GM18517 (cell line): Measurements from ENCODE around the gene QSOX2.
"Not testable (repeated sequence)": the region's sequence is repeated elsewhere in the genome, so short reads cannot be mapped to it uniquely, and the experiment has no call there.

Experiments used
- ATAC-seq: cut with Tn5 transposase; IDR thresholded peaks from one replicate; pipeline ENCODE4 v1.9.1; 2021; ENCODE audit warnings: mild to moderate bottlenecking, moderate library complexity; ENCODE audit not compliant: unreplicated experiment

QSOX2 gene

DNA sequence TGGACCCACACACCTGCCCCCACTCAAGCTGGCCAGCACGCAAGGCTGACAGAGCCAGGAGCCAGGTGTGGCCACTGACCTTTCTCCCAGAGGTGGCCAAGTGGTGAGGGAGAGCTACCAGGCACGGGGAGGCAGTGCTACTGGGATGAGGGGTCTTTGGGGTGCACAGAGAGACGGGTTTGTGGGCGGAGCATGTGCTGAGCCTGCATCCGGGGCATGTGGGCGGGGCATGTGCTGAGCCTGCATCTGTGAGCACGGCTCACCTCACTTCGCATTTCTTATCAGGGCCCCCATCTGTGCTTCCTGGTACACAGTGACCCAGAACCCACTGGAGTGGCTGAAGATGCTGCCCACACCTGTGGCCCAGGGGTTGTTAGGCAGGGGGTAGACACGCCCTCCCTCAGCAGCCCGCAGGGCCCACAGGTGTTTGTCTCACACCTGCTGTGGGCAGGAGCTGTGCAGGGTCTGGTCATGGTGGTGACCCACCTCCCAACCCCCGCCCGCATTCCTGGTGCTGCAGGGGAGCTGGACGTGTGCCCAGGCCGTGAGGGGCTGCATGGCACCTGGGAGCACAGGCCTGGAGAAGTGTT lies 36.8 kb upstream of the QSOX2 start:
- ATAC-seq, result no peak

DNA sequence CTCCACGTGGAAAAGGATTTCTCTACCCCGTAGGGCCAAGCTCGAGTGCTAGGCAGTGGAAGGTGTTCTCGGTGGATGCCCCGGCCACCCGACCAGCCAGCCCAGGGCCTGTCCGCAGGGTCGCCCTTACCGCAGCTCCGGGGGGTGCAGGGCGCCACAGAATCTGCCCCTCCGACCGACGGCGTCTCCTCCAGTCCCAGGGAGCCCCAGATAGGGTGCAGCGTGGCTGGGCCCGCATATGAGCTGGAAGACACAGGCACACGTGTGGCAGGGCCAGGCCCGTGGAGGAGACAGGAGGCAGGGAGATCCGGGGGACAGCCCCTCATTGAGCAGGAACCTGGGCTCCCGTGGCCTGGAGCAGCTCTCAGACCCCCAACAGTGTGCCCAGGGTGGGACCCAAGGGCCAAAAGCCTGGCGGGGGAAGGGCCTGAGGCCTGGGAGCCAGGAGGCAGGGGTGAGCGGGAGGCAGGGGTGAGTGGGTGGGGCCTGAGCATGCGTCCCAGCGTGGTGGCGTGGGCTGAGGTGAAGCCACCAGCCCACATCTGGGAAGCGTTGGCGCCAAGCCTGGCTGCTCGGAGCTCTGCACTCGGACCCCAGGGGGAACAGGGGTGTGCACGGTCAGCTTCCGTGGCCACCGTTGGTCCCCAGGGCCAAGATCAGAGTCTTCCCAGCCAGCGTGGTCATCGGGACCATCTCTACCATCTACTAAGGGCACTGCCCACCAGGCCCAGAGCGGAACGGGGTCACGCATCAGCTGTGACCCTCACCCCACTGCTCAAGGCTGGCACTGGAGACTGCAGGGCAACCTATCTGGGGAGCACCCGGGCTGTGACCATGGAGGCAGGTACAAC lies 36.0 kb upstream of the QSOX2 start:
- ATAC-seq, result no peak

DNA sequence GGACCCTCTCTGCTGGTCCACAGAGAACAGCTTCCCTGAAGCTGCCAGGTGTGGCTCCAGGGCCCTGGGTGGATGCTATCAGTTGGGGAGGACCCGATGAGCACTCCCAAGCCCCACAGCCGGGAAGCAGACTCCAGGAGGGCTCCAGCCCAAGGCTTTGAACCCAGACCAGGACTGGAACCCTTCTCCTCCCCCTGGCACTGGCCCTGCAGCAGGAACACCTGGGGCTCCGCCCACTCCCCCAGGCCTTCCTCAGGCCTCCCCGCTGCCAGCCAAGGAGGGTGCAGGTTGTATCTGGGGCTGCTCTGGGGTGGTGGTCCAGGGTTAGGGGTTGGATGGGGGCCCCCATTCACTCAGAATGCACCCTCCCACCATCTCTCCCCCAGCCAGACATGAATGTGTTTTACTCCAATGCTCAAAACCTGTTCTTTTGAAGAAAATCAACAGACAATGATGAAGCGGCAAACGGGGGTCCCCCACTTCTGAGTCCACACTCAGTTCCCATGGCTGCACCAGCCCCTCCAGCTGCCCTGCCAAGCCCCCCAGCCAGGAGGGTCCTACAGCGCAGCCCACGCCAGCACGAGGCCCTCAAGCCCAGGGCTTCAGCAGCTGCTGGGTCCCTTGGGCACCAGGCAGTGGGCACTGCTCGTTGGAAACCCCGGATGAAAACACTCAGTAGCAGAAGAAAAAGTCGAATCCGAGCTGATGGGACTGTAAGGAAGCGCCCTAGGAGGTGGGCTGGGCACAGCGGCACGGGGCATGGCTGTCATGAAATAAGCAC lies 35.1 kb upstream of the QSOX2 start:
- ATAC-seq, result no peak

DNA sequence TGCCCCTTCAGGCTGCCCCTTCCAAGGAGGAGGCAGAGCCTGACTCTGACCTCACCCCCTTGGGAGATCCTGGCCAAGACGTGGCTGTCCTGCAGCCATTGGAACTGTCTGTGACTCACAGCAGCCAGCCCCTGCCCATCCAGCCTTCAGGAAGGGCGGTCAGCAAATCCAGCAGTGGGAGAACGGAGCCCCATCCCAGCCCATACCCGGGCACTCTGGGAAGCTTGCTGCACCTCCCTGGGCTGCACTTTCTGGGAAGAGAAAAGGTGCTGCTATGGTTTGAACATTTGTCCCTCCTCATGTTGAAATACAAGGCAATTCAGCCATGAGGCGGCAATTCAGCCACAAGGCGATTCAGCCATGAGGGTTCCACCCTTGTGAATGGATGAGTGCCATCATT lies 33.9 kb upstream of the QSOX2 start:
- no peak for ATAC-seq

DNA sequence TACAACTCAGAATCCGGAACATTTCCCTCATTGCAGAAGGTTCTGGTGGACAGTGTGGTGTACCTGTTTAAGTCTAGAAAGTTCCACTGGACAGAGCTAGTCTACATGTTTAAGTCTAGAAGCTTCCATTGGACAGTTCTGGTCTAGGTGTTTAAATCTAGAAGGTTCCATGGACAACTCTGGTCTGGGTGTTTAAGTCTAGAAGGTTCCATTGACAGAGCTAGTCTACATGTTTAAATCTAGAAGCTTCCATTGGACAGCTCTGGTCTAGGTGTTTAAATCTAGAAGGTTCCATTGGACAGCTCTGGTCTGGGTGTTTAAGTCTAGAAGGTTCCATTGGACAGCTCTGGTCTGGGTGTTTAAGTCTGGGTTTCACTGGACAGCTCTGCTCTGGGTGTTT lies 33.3 kb upstream of the QSOX2 start:
- ATAC-seq, result no peak

DNA sequence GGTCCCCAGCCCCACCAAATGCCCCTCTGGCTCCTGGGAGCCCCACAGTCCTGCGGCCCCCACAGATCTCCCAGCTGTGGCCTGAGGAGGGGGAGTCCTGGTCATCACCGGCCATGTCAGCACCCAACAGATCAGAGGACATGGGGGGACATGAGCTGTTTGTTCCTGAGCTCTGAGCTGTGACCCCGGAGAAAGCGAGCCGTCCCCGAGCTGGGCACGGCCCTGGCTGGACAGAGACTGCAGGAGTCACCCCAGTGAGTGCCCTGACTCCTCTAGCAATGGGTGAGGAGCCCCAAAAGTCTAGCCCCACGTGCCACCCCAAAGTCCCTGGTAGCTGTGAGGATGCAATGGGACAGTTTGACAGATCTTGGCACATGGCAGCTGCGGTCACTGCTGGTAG lies 32.6 kb upstream of the QSOX2 start:
- ATAC-seq, result no peak

DNA sequence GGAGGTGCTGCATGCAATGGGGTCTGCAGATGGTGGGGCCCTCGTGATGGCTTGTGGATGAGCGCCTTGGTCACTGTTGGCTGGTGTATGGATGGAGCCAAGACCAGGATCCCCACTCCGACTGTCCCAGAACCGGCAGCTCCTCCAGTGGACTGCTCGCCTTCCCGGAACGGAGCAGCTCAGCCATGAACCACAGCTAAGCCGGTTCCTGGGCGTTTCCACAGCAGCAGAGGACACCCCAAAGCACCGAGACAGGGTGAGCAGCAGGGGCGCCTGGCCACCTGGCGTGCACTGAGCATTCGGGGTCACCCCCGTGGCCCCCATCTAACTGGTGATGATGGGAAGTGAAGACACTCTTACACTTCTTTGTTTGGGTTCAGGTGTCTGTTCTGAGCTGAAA lies 32.1 kb upstream of the QSOX2 start:
- no peak for ATAC-seq

DNA sequence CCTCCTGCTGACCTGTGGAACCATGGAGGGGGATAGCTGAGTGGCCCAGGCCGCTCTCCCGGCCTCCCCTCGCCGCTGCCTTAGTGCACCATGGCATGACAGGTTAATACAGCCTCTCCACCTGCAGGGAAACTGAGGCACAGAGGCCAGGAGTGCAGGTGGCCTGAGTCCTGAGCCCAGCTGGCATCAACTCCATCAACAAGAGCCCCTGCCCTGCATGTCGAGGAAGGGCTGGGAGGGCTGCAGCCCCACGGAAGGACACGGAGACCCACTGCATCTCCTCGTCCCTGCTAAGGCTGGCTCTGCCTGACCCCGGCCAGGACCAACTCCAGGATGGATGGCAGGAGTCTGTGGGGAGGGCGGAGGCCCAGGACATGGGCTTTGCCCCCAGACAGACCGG lies 31.1 kb upstream of the QSOX2 start:
- ATAC-seq, result no peak

DNA sequence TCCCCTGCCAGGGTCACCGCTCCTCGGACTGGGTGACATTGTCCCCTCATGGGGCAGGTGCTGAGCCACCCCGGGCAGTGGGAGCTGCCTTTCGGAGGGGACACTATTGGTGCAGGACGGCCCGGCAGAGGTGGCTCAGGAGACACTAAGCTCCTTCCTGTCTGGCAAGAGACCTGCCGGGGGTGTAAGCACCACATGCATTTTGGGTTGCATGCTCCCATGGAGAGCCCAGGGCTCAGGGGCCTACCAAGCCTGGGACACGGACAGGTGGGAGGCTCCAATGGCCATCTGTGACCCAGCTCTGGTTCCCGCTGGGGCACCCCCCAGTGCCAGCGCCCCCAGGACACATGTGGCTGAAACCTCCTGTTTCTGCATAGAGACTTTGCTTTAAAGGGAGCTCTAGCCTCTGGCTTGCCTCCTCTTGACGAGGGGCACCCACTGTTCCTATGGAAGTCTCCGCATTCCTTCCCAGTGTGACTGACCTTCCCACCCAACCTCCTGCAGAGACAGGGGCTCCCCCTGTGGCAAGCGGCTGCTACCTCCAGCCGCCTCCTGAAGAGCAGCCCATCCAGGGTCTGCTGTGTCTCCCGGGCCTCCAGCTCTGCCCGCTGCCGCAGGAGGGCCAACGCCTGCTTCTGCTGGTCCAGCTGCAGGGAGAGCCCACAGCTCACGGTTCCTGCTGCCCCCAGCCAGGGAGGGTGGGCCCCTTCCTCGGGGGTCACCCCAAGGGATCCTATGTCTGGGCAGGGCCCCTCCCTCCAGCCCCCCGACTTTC lies 30.2 kb upstream of the QSOX2 start:
- ATAC-seq, result no peak

DNA sequence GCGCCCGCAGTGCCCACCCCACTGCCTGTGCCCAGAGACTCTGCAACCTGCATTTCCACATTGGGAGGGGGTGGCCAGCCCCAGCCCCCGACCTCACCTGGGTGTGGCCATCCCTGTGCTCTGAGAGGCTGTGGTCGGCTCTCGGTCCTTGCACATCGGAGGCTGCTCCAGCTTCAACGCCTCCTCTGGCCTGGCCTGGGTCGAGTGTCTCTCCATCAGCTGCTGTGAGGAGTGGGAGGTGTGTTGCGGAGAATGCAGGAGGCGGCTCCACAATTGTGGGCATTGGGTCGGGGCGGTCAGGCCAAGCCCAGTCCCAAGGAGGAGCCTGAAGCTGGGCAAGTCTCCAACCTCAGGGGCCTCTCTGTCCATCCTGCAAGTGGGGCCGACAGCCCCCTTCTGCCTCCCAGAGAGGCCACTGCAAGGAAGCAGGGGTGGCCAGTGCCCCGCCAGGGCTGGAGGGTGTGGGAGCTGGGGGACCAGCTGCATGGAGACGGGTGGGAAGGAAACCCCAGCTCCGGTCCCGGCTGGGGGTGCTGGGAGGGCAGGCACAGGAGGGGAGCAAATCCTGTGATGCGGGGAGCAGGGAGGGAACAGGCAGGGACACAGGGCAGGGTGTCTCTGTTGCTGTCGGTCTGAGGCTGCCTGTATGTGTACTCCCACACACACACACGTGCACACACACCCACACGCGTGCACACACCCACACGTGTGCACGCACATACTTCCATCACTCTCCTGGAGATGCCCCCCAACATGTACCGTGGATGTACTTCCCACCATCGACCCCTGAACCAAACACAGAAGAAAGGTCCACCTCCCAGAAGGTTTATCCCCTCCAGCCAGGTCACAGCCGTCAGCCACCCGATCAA lies 29.4 kb upstream of the QSOX2 start:
- no peak for ATAC-seq

DNA sequence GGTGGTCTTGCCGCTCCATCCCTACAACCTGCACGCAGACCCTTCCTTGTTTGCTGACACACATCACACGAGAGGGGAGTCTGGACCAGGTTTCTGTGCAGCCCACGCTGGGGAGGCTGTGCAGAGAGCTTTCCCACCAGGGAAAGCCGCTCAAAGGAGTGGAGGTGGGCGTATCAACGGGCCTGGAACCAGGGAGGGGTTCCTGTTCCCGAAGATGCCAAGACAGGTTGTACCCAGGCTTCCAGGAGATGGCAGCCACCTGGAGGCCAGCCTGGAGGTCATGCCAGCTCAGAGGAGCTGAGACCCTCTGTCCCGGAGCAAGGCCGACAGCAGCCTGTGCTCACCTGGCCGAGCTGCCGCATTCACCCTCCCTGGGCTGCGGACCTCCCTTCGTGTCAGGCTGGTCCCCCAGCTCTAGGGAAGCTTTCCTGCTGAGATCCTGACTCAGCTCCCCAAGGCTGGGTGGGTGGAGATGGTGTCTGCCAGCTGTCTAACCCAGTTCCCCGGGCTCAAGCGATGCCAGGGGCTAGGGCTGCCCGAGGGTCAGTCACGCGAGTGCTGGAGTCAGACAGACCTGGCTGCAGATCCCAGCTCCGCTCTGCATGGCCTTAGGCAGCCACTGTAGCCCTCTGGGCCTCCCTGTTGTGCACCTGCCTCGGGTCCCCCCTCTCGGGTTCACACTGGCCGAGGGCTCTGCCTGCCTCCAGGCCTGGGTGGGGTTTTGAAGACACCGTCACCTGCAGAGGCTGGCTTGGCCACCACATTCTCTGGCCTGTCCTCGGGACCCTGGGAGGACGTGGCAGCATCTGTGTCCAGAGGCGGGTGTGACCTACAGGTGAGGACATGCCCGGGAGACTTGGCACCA lies 28.5 kb upstream of the QSOX2 start:
- no peak for ATAC-seq

DNA sequence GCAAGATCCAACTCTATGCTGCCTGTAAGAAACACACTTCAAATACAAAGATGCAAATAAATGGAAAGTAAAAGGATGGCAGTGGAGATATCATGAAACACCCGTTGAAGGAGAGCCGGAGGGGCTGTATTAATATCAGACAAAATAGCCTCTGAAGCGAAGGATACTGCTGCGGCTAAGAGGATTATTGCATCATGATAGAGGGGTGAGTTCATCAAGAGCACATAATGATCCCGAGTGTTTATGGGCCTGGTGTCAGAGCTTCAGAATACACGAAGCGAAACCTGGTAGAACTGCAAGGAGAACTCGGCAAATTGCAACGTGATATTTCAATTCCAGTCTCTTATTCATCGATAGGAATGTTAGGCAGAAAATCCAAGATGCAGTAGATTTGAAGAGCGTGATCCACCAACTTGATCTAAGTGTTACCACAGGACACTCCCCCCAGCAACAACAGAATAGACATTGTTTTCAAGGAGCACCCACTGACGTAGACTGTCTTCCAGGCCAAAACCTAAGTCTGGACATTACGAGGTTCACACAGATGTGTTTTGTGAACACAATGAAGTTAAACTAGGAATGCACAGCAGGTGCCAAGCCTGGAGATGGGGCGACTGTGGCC lies 27.7 kb upstream of the QSOX2 start:
- no peak for ATAC-seq

DNA sequence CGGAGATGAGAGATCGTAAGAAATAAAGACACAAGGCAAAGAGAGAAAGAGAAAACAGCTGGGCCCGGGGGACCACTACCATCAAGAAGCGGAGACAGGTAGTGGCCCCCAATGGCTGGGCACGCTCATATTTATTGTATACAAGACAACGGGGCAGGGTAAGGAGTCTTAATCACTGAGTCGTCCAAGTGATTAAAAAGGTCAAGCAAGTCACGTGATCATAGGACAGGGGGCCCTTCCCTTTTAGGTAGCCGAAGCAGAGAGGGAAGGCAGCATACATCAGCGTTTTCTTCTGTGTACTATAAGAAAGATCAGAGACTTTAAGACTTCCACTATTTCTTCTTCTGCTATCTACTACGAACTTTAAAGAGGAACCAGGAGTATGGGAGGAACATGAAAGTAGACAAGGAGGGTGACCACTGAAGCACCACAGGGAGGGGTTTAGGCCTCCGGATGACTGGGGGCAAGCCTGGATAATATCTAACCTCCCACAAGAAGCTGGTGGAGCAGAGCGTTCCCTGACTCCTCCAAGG lies 24.6 kb upstream of the QSOX2 start:
- ATAC-seq, result no peak

DNA sequence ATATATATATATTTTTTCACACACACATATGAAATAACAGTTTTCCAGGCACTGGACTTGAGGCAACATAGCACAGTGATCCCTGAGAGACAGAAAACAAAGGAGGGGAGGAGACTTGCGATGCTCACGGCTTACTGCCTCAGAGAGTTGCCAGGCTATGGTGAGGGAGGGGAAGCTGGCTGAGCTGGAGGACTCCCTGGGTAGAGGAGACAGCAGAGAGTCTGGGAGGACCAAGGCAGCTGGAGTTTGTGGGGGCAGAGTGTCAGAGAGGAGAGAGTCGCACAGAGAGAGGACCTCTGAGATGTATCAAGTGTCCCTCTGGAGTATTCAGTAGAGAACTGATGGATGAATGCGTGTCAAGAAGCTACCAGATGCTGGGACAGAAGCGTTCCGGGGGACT lies 23.1 kb upstream of the QSOX2 start:
- no peak for ATAC-seq

DNA sequence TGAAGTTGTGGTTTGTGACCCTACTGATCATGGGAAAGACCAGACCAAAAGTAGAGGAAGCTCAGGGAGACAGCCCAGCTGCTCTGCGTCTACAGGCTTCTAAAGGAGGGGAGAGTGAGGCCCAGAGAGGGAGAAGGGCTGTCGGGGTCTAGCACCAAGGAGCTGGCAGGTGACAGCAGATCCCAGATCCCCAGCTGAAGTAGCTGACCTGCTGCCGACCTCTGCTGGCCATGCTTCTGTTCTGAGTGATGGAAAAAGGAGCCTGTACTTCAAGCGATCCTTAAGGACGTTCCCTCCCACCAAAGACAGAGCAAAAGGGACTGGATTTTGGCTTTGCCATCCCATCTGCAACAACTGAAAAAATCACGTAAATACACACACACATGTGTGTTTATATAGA lies 22.7 kb upstream of the QSOX2 start:
- ATAC-seq, result no peak

DNA sequence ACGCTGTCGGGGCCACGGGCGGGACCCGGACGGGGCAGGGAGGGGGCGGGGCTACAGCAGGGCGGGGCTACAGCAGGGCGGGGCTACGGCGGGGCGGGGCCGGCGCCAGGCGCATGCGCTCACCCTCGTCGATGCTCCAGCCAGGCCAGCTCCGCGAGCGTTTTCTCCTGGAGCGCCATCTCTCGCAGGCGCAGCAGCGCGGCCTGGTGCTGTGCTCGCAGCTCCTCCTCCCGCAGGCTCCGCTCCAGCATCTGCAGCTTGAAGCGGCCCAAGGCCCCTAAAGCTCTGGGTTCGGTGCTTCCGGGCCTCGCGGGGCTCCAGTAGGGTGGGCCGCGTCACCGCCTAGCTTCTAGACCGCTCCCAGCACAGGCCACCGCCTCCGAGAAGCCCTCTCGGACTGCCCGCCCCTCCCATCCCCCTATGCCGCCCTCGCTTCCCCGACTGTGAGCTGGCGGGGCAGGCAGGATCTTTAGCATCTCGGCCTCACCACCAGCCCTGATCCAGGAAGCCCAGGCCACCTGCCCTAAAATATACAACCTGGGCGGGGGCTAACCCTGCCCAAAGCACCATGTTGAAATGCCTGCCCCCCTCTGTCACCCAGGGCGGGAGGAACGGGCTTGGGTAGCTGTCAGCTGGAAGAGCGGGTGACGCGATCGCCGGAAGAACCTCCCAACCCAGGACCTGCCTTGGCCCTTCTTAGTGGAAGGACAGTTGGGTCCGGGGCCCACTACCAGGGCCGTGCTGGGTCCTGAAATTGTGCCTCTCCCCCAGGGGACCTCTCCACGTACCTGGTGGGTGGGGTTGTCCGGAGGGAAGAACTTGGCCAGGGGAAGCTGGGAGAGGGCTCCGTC lies 21.9 kb upstream of the QSOX2 start:
- ATAC-seq, result no peak

DNA sequence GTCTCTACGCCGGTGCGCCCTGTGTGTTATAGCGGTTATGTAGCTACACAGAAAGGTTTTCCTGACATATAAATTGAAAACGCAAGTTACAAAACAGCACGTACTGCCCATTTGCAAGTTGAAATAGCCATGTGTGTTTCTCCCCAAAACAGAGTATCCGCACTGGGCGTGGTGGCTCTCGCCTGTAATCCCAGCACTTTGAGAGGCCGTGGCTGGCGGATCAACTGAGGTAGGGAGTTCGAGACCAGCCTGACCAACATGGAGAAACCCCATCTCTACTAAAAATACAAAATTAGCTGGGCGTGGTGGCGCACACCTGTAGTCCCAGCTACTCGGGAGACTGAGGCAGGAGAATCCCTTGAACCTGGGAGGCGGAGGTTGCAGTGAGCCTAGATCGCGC lies 21.0 kb upstream of the QSOX2 start:
- not testable (repeated sequence) for ATAC-seq
